ENCODE results near the gene HAVCR2. TPM values are rescaled to one million over a fixed set of nuclear protein-coding genes. Genes with fewer than 3 reads are reported as not detected.

HAVCR2 gene
- total and polyA plus RNA-seq, 9 of the 15 experiments (the other 6 are each of a cell fraction or from before 2014, with no cell fraction given): 0.04 to 0.11 (median 0.06) TPM; not detected in 5

DNA sequence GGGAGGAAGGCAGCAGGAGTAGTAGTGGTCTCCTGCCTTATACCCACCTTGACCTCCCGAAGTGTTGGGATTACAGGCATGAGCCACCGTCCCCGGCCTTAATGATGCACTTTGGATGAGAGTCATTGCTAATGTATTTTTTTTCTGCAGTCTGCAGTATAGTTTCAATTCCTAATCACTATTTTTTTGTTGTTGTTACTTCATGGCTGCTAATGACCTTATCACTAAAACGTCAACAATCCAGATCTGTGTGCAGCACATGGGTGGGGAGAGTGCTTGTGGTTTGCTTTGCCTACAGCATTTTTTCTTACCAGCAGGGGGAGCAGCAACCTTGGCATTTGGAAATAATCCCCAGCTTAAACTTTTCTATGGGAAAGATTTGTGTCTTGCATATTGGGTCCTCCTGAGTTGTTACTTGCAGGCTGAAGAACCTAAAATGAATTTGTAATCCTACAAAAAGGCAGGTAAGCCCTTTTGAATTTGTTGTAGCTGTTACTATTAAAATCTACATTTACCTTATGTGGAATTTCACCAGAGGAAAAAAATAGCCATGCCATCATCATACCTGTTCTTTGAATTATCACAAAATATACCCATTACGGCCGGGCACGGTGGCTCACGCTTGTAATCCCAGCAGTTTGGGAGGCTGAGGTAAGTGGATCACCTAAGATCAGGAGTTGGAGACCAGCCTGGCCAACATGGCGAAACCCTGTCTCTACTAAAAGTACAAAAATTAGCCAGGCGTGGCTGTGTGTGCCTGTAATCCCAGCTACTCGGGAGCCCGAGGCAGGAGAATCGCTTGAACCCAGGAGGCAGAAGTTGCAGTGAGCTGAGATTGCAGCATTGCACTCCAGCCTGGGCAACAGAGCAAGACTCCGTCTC is 40.1 kb upstream of the HAVCR2 start (continued):
- TF ChIP-seq NCOA2 (IDR thresholded peaks at IDR 0.05; ENCODE audit: partially characterized antibody in 2 of 2) (no peak), HDGF (IDR thresholded peaks at IDR 0.05) (no peak), TEAD2 (tag; IDR thresholded peaks at IDR 0.05) (no peak), KDM2B (CRISPR knock-in tag; IDR thresholded peaks at IDR 0.05) (no peak), CXXC5 (CRISPR knock-in tag; IDR thresholded peaks at IDR 0.05) (no peak), ZNF121 (CRISPR knock-in tag; conservative IDR thresholded peaks at IDR 0.05) (no peak), HNRNPUL1 (IDR thresholded peaks at IDR 0.05; ENCODE audit: low read length) (no peak), MECOM (CRISPR knock-in tag; IDR thresholded peaks at IDR 0.05) (no peak), BMI1 (IDR thresholded peaks at IDR 0.05; ENCODE audit: low read length) (no peak), PHB2 (IDR thresholded peaks at IDR 0.05; ENCODE audit: low read depth) (no peak), EP300 (IDR thresholded peaks at IDR 0.05; ENCODE audit: low read length) (no peak), KHSRP (IDR thresholded peaks at IDR 0.05) (no peak), ZFP1 (CRISPR knock-in tag; IDR thresholded peaks at IDR 0.05) (no peak)
- TF ChIP-seq, protein P1, sequence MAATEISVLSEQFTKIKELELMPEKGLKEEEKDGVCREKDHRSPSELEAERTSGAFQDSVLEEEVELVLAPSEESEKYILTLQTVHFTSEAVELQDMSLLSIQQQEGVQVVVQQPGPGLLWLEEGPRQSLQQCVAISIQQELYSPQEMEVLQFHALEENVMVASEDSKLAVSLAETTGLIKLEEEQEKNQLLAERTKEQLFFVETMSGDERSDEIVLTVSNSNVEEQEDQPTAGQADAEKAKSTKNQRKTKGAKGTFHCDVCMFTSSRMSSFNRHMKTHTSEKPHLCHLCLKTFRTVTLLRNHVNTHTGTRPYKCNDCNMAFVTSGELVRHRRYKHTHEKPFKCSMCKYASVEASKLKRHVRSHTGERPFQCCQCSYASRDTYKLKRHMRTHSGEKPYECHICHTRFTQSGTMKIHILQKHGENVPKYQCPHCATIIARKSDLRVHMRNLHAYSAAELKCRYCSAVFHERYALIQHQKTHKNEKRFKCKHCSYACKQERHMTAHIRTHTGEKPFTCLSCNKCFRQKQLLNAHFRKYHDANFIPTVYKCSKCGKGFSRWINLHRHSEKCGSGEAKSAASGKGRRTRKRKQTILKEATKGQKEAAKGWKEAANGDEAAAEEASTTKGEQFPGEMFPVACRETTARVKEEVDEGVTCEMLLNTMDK (IDR thresholded peaks at IDR 0.05; ENCODE audit: borderline replicate concordance, insufficient read depth, low read depth, low read length, poor library complexity, severe bottlenecking): no peak
- TF ChIP-seq, protein P2, sequence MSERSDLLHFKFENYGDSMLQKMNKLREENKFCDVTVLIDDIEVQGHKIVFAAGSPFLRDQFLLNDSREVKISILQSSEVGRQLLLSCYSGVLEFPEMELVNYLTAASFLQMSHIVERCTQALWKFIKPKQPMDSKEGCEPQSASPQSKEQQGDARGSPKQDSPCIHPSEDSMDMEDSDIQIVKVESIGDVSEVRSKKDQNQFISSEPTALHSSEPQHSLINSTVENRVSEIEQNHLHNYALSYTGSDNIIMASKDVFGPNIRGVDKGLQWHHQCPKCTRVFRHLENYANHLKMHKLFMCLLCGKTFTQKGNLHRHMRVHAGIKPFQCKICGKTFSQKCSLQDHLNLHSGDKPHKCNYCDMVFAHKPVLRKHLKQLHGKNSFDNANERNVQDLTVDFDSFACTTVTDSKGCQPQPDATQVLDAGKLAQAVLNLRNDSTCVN (CRISPR knock-in tag; IDR thresholded peaks at IDR 0.05): no peak
- TF ChIP-seq, protein P3, sequence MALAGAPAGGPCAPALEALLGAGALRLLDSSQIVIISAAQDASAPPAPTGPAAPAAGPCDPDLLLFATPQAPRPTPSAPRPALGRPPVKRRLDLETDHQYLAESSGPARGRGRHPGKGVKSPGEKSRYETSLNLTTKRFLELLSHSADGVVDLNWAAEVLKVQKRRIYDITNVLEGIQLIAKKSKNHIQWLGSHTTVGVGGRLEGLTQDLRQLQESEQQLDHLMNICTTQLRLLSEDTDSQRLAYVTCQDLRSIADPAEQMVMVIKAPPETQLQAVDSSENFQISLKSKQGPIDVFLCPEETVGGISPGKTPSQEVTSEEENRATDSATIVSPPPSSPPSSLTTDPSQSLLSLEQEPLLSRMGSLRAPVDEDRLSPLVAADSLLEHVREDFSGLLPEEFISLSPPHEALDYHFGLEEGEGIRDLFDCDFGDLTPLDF (CRISPR knock-in tag; IDR thresholded peaks at IDR 0.05): no peak
- TF ChIP-seq, protein P4, sequence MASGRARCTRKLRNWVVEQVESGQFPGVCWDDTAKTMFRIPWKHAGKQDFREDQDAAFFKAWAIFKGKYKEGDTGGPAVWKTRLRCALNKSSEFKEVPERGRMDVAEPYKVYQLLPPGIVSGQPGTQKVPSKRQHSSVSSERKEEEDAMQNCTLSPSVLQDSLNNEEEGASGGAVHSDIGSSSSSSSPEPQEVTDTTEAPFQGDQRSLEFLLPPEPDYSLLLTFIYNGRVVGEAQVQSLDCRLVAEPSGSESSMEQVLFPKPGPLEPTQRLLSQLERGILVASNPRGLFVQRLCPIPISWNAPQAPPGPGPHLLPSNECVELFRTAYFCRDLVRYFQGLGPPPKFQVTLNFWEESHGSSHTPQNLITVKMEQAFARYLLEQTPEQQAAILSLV (tag; IDR thresholded peaks at IDR 0.05): no peak
- TF ChIP-seq, protein P5, sequence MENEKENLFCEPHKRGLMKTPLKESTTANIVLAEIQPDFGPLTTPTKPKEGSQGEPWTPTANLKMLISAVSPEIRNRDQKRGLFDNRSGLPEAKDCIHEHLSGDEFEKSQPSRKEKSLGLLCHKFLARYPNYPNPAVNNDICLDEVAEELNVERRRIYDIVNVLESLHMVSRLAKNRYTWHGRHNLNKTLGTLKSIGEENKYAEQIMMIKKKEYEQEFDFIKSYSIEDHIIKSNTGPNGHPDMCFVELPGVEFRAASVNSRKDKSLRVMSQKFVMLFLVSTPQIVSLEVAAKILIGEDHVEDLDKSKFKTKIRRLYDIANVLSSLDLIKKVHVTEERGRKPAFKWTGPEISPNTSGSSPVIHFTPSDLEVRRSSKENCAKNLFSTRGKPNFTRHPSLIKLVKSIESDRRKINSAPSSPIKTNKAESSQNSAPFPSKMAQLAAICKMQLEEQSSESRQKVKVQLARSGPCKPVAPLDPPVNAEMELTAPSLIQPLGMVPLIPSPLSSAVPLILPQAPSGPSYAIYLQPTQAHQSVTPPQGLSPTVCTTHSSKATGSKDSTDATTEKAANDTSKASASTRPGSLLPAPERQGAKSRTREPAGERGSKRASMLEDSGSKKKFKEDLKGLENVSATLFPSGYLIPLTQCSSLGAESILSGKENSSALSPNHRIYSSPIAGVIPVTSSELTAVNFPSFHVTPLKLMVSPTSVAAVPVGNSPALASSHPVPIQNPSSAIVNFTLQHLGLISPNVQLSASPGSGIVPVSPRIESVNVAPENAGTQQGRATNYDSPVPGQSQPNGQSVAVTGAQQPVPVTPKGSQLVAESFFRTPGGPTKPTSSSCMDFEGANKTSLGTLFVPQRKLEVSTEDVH (IDR thresholded peaks at IDR 0.05; ENCODE audit: low read depth, partially characterized antibody): no peak
- TF ChIP-seq, protein P6, sequence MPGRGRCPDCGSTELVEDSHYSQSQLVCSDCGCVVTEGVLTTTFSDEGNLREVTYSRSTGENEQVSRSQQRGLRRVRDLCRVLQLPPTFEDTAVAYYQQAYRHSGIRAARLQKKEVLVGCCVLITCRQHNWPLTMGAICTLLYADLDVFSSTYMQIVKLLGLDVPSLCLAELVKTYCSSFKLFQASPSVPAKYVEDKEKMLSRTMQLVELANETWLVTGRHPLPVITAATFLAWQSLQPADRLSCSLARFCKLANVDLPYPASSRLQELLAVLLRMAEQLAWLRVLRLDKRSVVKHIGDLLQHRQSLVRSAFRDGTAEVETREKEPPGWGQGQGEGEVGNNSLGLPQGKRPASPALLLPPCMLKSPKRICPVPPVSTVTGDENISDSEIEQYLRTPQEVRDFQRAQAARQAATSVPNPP (IDR thresholded peaks at IDR 0.05; ENCODE audit: borderline replicate concordance, insufficient read depth, insufficient read length): no peak

All from K562 (cell line).